HCT116 (cell line): ENCODE results near the gene HOXC13. TPM values are rescaled to one million over a fixed set of nuclear protein-coding genes. Genes with fewer than 3 reads are reported as not detected.

Experiments
- ATAC-seq: fragments of 200-7000 bp; cut with Tn5 transposase; 2 replicates; pipeline ENCODE4 v1.9.1; 2020; ENCODE audit warnings: mild to moderate bottlenecking, moderate library complexity
- BruUV-seq: library from RNA; stranded (reverse); fragments of 400-500 nt; replicated peaks from 2 replicates; lab custom pipeline; 2021; lab: Mats Ljungman, UMichigan
- CTCF ChIA-PET: fragments of 300-600 bp; sonication (Branson Sonifier 250); formaldehyde crosslinking; loops from one replicate; lab custom pipeline; 2021; ENCODE audit warnings: antibody characterized with exemption; lab: Charles Lee
- POLR2A ChIA-PET: fragments of 300-600, 350-600 bp; sonication (Branson Sonifier 250); formaldehyde crosslinking; loops from one replicate; lab custom pipeline; 2021; ENCODE audit warnings: antibody characterized with exemption; lab: Charles Lee
- RAD21 ChIA-PET, 2 experiments: fragments of 300-600 bp; sonication (Branson Sonifier 250); formaldehyde crosslinking; loops; one replicate each; lab custom pipeline; 2023; ENCODE audit warnings: low total read pairs in 2 of 2; ENCODE audit not compliant: uncharacterized antibody in 2 of 2, unreplicated experiment in 2 of 2, low non-redundant PET in 1 of 2; lab: Charles Lee
- DNase-seq: peaks from one replicate; pipeline ENCODE4 v3.0.0-alpha.2; 2010; ENCODE audit warnings: low read depth, low spot score
- H2AFZ ChIP-seq: fragments of 200-600 bp; shearing (Covaris generic), sonication (generic); 2 replicates; pipeline ENCODE4 v1.6.1; 2017; ENCODE audit warnings: low read depth, mixed run types, mixed read lengths, antibody characterized with exemption, low read length; ENCODE audit not compliant: poor library complexity, severe bottlenecking
- H3K27ac ChIP-seq: 2 replicates; pipeline ENCODE4 v1.5.1; 2012; ENCODE audit warnings: low read depth, low read length
- H3K27me3 ChIP-seq: fragments of 200-600 bp; sonication (generic); 2 replicates; pipeline ENCODE4 v1.6.1; 2016; ENCODE audit warnings: mixed run types, low read length, mixed read lengths; ENCODE audit not compliant: insufficient read depth
- H3K36me3 ChIP-seq, 2 experiments: fragments of 200-500 bp in 1 of 2; fragments of 200-600 bp in 1 of 2; sonication (Bioruptor generic) in 1 of 2; sonication (generic) in 1 of 2; 2 replicates each; pipeline versions ENCODE4 v1.5.1 to v1.6.1; 2014 to 2016; ENCODE audit warnings: low read length in 2 of 2, inconsistent platforms in 1 of 2, mixed read lengths in 1 of 2, mixed run types in 1 of 2; ENCODE audit not compliant: insufficient read depth in 2 of 2, control insufficient read depth in 1 of 2
- H3K4me1 ChIP-seq, 2 experiments: fragments of 200-600 bp in 1 of 2; sonication (generic) in 1 of 2; 2 replicates each; pipeline versions ENCODE4 v1.5.1 to v1.6.1; 2012 to 2017; ENCODE audit warnings: low read length in 2 of 2, inconsistent platforms in 1 of 2, mild to moderate bottlenecking in 1 of 2, mixed read lengths in 1 of 2, mixed run types in 1 of 2, moderate library complexity in 1 of 2; ENCODE audit not compliant: insufficient read depth in 2 of 2, control insufficient read depth in 1 of 2
- H3K4me2 ChIP-seq: fragments of 200-600 bp; sonication (generic); 2 replicates; pipeline ENCODE4 v1.6.1; 2017; ENCODE audit warnings: mixed run types, low read length, mixed read lengths
- H3K4me3 ChIP-seq, 2 experiments: fragments of 200-600 bp in 1 of 2; sonication (generic) in 1 of 2; replicated peaks in 1 of 2; 2 replicates each; pipeline ENCODE4 v1.5.1; 2011 to 2016; ENCODE audit warnings: low read length in 2 of 2, control low read depth in 1 of 2, low read depth in 1 of 2, mild to moderate bottlenecking in 1 of 2, mixed read lengths in 1 of 2, mixed run types in 1 of 2
- H3K79me2 ChIP-seq: fragments of 200-600 bp; sonication (generic); 2 replicates; pipeline ENCODE4 v1.6.1; 2017; ENCODE audit warnings: mild to moderate bottlenecking, mixed run types, low read length, moderate library complexity, mixed read lengths; ENCODE audit not compliant: insufficient read depth
- H3K9ac ChIP-seq: fragments of 200-600 bp; sonication (generic); 2 replicates; pipeline ENCODE4 v1.6.1; 2016; ENCODE audit warnings: low read length, mixed read lengths
- H3K9me2 ChIP-seq: fragments of 200-600 bp; sonication (generic), shearing (Covaris generic); 2 replicates; pipeline ENCODE4 v1.6.1; 2017; ENCODE audit warnings: mixed run types, mild to moderate bottlenecking, moderate library complexity; ENCODE audit not compliant: insufficient read depth
- H3K9me3 ChIP-seq, 2 experiments: fragments of 200-500 bp in 1 of 2; fragments of 200-600 bp in 1 of 2; sonication (Bioruptor generic) in 1 of 2; sonication (generic) in 1 of 2; 2 replicates each; pipeline ENCODE4 v1.6.1; 2014 to 2017; ENCODE audit warnings: low read length in 2 of 2, mixed read lengths in 2 of 2, inconsistent platforms in 1 of 2, low read depth in 1 of 2, mild to moderate bottlenecking in 1 of 2, mixed run types in 1 of 2, moderate library complexity in 1 of 2; ENCODE audit not compliant: control insufficient read depth in 1 of 2, insufficient read depth in 1 of 2
- H4K20me1 ChIP-seq: fragments of 200-600 bp; sonication (generic), shearing (Covaris generic); 2 replicates; pipeline ENCODE4 v1.6.1; 2017; ENCODE audit warnings: mixed run types, mild to moderate bottlenecking, moderate library complexity; ENCODE audit not compliant: insufficient read depth
- CBX3 ChIP-seq: IDR thresholded peaks from 2 replicates; pipeline ENCODE4 v1.6.1; 2012; ENCODE audit warnings: low read depth
- ELF1 ChIP-seq: IDR thresholded peaks from 2 replicates; pipeline ENCODE4 v1.6.1; 2012; ENCODE audit warnings: low read depth, borderline replicate concordance
- EZH2 ChIP-seq: fragments of 200-600 bp; sonication (generic); IDR thresholded peaks from 2 replicates; pipeline ENCODE4 v1.6.1; 2017; ENCODE audit warnings: antibody characterized with exemption, mixed run types
- EZH2phosphoT487 ChIP-seq: fragments of 200-600 bp; IDR thresholded peaks from 2 replicates; pipeline ENCODE4 v1.6.1; 2018; ENCODE audit warnings: antibody characterized with exemption, borderline replicate concordance
- FOSL1 ChIP-seq: IDR thresholded peaks from 2 replicates; pipeline ENCODE4 v1.6.1; 2012; ENCODE audit warnings: low read depth
- POLR2A ChIP-seq: IDR thresholded peaks from 2 replicates; pipeline ENCODE4 v1.7.0; 2011; ENCODE audit warnings: borderline replicate concordance; ENCODE audit not compliant: insufficient read depth, insufficient read length; ENCODE audit errors: extremely low read depth
- POLR2AphosphoS5 ChIP-seq: IDR thresholded peaks from 2 replicates; pipeline ENCODE4 v1.6.1; 2011; ENCODE audit warnings: mild to moderate bottlenecking, low read depth, low read length, moderate library complexity
- RAD21 ChIP-seq: IDR thresholded peaks from 2 replicates; pipeline ENCODE4 v1.6.1; 2012; ENCODE audit warnings: low read depth, mild to moderate bottlenecking
- SP1 ChIP-seq: IDR thresholded peaks from 2 replicates; pipeline ENCODE4 v1.6.1; 2012; ENCODE audit warnings: low read depth
- TCF7L2 ChIP-seq: IDR thresholded peaks from 2 replicates; pipeline ENCODE4 v1.7.0; 2011; ENCODE audit warnings: borderline replicate concordance, inconsistent platforms; ENCODE audit not compliant: insufficient read depth, insufficient read length; ENCODE audit errors: extremely low read depth
- ZFX ChIP-seq: fragments of 450-650 bp; IDR thresholded peaks from 2 replicates; pipeline ENCODE4 v1.6.1; 2017
- ZNF274 ChIP-seq: fragments of 200-500 bp; sonication (Bioruptor generic); IDR thresholded peaks from 2 replicates; pipeline ENCODE4 v1.6.1; 2014; ENCODE audit warnings: mild to moderate bottlenecking, low read depth, low read length, inconsistent platforms
- intact Hi-C: fragments of 100-400 bp; cut with micrococcal nuclease; formaldehyde crosslinking; loops from 2 replicates; pipeline ENCODE4 v1.10.0; 2022
- total RNA-seq: library from RNA; stranded (reverse); gene quantifications from one replicate; pipeline ENCODE4 v1.2.1, GENCODE V29; 2021; ENCODE audit not compliant: unreplicated experiment
- TF ChIP-seq, protein P1 (sequence below): IDR thresholded peaks from 2 replicates; pipeline ENCODE4 v1.6.1; 2011; ENCODE audit warnings: mild to moderate bottlenecking, low read length, moderate library complexity; ENCODE audit not compliant: insufficient replicate concordance; ENCODE audit errors: extremely low read depth
- TF ChIP-seq, protein P2 (sequence below): IDR thresholded peaks from 2 replicates; pipeline ENCODE4 v1.6.1; 2012; ENCODE audit warnings: low read depth
- TF ChIP-seq, protein P3 (sequence below): IDR thresholded peaks from 2 replicates; pipeline ENCODE4 v1.6.1; 2012
- TF ChIP-seq, protein P4 (sequence below): IDR thresholded peaks from 2 replicates; pipeline ENCODE4 v1.6.1; 2012

HOXC13 gene
- total RNA-seq, 1 experiment from 2014 or later: 3.8 TPM

DNA sequence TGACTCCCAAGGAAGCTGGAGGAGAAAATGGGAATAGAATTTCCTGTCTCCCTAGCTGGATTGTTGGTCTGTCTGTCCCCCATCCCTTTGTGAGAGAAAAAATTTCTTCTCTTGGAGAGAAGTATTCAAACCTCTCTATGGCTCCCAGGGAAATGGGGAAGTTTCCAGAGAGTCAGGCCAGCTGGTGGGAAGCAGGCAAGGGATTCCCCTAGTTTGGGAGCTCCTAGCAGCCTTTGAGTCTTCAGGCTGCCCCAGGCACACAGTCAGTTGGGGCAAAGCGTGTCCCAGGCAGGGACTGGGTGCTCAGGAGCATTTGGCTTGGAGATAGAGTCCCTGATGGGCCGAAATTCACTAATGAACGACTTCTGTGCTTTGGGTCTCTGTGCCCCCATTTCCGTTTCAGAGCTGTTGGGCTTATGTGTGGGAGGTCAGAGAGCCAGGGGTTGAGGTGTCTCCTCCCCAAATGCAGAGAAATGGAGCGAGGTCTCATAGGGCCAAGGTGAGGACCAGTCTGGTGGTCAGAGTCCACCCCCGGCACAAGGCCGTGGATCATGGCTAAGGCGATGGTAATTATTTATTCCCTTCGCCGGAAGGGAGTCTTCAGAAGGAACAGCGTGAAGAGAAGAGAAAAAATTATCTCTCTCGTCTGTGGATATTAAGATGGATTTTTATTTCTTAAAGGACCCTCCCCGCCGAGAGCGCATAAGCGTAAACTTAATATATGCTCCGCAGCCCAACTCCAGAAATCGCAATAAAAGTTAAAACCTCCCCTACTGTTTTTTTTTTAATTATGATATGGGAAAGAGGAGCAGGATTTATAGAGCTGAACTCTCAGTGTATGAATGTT lies 54.8 kb downstream of the HOXC13 start:
- POLR2A ChIA-PET: no interaction called here
- BruUV-seq: no TSS peak
- no peak overlapping the region for H3K4me3 ChIP-seq
- no peak overlapping the region for H3K27ac ChIP-seq
- intact Hi-C loops: no loop called here
- H3K27me3 ChIP-seq: no peaks in the 10 kb centered on the region
- H3K9me2 ChIP-seq: no peaks in the 10 kb centered on the region
- CTCF ChIA-PET: interaction anchor here (1.2 to 2.1 kb wide), 4 partner anchors 8 to 215 kb away, joined by 3 to 15 read pairs (median 4); partner anchors contain the start of gene HOXC10
- peak overlapping the region; percentile 94; the same call in 1 of the 2 replicates for H3K4me2 ChIP-seq
- H3K4me1 ChIP-seq: peaks cover 14 to 36% of the 10 kb centered on the region in 2 experiments
- no peaks in the 10 kb centered on the region for H3K9me3 ChIP-seq
- RAD21 ChIA-PET: interaction anchor here in 1 of 2 experiments (0.6 kb wide), 1 partner anchor 83 kb away, joined by 3 read pairs; no protein-coding TSS in a partner anchor
- H2AFZ ChIP-seq: no peak overlapping the region
- DNase-seq (no peak), ATAC-seq (no peak)
- H3K9ac ChIP-seq: no peak overlapping the region
- H4K20me1 ChIP-seq: no peaks in the 10 kb centered on the region
- no peaks in the 10 kb centered on the region for H3K36me3 ChIP-seq
- H3K79me2 ChIP-seq: peaks cover 29% of the 10 kb centered on the region
- TF ChIP-seq, protein P1, sequence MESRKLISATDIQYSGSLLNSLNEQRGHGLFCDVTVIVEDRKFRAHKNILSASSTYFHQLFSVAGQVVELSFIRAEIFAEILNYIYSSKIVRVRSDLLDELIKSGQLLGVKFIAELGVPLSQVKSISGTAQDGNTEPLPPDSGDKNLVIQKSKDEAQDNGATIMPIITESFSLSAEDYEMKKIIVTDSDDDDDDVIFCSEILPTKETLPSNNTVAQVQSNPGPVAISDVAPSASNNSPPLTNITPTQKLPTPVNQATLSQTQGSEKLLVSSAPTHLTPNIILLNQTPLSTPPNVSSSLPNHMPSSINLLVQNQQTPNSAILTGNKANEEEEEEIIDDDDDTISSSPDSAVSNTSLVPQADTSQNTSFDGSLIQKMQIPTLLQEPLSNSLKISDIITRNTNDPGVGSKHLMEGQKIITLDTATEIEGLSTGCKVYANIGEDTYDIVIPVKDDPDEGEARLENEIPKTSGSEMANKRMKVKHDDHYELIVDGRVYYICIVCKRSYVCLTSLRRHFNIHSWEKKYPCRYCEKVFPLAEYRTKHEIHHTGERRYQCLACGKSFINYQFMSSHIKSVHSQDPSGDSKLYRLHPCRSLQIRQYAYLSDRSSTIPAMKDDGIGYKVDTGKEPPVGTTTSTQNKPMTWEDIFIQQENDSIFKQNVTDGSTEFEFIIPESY: no peak
- TF ChIP-seq, protein P2, sequence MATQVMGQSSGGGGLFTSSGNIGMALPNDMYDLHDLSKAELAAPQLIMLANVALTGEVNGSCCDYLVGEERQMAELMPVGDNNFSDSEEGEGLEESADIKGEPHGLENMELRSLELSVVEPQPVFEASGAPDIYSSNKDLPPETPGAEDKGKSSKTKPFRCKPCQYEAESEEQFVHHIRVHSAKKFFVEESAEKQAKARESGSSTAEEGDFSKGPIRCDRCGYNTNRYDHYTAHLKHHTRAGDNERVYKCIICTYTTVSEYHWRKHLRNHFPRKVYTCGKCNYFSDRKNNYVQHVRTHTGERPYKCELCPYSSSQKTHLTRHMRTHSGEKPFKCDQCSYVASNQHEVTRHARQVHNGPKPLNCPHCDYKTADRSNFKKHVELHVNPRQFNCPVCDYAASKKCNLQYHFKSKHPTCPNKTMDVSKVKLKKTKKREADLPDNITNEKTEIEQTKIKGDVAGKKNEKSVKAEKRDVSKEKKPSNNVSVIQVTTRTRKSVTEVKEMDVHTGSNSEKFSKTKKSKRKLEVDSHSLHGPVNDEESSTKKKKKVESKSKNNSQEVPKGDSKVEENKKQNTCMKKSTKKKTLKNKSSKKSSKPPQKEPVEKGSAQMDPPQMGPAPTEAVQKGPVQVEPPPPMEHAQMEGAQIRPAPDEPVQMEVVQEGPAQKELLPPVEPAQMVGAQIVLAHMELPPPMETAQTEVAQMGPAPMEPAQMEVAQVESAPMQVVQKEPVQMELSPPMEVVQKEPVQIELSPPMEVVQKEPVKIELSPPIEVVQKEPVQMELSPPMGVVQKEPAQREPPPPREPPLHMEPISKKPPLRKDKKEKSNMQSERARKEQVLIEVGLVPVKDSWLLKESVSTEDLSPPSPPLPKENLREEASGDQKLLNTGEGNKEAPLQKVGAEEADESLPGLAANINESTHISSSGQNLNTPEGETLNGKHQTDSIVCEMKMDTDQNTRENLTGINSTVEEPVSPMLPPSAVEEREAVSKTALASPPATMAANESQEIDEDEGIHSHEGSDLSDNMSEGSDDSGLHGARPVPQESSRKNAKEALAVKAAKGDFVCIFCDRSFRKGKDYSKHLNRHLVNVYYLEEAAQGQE: no peak
- TF ChIP-seq, protein P3, sequence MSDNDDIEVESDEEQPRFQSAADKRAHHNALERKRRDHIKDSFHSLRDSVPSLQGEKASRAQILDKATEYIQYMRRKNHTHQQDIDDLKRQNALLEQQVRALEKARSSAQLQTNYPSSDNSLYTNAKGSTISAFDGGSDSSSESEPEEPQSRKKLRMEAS: no peak
- TF ChIP-seq CBX3: no peak
- no peak for TF ChIP-seq POLR2A
- TF ChIP-seq EZH2phosphoT487: no peak
- TF ChIP-seq FOSL1: no peak
- no peak for TF ChIP-seq SP1
- no peak for TF ChIP-seq RAD21
- TF ChIP-seq, protein P4, sequence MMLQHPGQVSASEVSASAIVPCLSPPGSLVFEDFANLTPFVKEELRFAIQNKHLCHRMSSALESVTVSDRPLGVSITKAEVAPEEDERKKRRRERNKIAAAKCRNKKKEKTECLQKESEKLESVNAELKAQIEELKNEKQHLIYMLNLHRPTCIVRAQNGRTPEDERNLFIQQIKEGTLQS: no peak
- no peak for TF ChIP-seq EZH2
- TF ChIP-seq ELF1: no peak
- TF ChIP-seq POLR2AphosphoS5: no peak
- no peak for TF ChIP-seq ZNF274
- TF ChIP-seq ZFX: no peak
- TF ChIP-seq TCF7L2: no peak
